ENCODE data around the gene LITAFD.

The LITAFD gene

GRCh38 chr16:8903004-8903403 lies 20.9 kb downstream of the LITAFD start:
- no peak for TF ChIP-seq CTCF (IDR thresholded peaks at IDR 0.05)

GRCh38 chr16:8904018-8904430 lies 21.9 kb downstream of the LITAFD start:
- no peak for TF ChIP-seq CTCF (IDR thresholded peaks at IDR 0.05)

DNA sequence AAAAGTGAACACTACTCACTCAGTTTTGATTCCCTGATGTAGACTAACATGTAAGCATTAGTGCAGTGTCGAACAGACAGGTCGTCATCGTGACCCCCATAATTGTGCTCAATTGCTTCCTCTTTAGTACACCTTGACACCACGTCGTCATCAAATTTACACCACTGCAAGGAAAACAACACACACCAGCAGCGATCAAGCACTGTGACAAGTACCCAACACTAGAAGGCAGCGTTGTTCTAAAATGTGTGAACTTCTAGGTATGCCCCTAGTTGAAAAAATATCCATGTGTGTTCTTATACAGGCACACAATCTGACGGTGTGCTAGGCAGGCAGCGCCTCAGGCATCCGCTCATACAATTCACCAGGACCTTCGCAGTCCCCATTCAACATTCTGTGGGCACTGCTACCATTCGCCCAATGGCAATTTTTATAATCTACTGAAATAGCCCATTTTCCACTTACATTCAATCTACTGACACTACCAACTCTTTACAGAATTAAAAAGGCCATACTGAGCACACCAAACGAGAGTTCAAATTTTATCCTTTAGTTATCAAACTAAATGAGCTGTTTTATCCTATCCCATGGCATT lies 23.1 kb downstream of the LITAFD start:
- TF ChIP-seq CTCF (IDR thresholded peaks at IDR 0.05), result peak; percentile 56

DNA sequence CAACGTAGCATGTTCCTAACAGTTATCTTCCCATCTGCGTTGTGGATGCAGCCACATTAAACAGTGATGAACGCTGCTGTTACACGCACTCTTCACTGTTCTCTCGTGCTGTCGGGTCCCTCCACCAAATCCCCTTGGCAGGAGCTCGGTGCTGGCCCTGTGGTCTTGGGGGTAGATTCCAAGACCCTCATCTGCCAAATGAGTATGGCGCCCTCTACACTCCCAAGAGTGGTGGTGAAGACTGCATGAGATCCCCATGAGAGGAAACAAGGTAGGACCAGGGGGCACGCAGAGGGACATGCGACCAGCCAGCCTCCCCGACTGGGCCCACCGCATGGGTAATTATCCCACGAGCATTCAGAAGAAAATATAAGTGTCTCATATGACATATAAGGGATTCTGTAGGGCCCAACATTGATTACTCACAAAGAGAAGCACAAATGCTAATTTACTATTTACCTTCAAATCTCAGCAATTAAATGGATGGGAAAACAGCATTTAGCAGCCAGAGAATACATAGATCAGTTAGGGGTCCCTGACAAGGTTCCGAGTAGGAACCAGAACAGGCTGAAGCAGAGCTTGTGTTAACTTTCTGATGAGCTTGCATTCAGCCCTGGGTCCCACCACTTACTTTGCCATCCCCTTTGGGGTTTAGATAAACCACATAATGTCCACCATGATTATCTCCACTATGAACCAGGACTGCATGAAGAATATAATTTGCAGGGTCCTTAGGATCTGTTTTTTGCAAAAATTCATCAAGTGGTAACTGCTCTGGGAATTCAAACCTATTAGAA lies 23.8 kb downstream of the LITAFD start:
- no peak for TF ChIP-seq CTCF (IDR thresholded peaks at IDR 0.05)

GRCh38 chr16:8907096-8907495 lies 24.9 kb downstream of the LITAFD start:
- no peak for TF ChIP-seq CTCF (IDR thresholded peaks at IDR 0.05)

DNA sequence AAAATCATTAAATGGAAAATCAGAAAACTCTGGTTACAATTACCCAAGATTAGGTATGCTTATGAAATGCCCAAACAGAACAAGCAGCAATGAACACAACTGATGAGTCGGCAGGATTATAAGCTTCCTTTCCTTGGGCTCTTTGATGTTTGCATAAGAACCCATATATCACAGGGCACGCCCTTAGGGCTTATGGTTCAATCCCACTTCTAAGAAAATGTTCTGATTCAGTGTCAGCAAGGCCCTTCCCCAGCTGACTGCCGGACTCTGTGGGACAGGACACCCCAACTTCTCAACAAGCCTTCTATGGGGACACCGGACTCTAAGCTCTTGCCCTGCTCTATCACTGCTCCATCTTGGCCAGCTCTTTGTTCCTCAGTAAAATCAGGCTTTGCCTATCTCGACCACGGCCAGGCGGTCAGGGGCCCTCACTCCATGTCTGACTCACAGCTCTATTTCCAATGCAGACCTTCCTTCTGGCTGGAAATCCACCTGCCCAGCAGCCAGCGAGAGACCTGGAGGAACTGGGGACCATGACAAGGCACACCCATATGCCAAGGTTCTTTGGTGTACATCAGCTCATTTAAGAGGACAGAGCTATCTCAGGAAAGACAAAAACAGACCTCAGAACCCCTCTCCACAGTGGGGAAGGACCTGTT lies 26.8 kb downstream of the LITAFD start:
- no peak for TF ChIP-seq CTCF (IDR thresholded peaks at IDR 0.05)

DNA sequence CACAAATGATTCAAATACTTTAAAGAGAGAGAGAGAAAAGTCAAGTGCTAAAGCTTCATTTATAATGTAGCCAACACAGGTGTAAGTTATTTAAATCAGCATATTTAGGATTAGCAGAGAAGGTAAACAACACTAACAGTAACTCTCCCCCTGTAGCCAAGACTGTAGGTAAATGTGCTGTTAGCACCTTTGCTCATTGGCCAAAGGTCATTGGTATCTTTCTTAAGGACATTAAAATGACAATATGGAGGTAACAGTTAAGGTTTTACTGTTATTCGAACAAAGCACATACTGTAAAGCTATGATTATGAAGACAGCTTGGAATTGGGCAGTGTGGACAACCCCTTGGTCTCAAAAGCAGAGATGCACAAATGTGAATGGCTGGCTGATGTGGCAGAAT lies 28.7 kb downstream of the LITAFD start:
- TF ChIP-seq CTCF (IDR thresholded peaks at IDR 0.05), result no peak
